ENCODE measurements around the gene GHR. TPM values are rescaled to one million over a fixed set of nuclear protein-coding genes. Genes with fewer than 3 reads are reported as not detected.
A peak's percentile ranks its signal among the peaks of the same experiment; 100 is the strongest.

Gene GHR
- total and polyA plus RNA-seq, 4 experiments from 2014 or later = not detected

DNA sequence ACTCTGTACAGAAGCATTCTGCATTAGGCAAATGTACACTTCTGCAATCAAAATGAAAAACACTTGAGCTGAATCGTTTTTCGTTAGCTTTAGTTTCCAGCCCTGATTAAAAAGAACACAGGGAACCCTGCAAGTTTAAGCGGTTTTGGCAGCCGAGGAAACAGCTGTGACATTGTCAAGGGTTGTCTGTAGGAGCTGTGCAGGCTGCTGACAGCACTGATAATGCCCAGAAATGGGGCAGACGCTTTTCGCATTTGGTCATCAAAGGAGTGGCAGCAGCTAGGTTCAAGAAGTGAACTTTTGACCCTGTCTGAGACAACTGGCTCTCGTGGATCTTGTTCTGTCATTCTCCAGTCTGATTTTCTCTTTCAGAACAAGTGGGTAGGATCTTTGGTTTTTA is 167.8 kb downstream of the GHR start:
- DNase-seq = no peak
- H3K4me1 ChIP-seq (ENCODE audit: insufficient read depth, low read length) = no peaks in the 10 kb centered on the region
- Mint-ChIP-seq H3K27ac (peak overlapping the region in 1 of 7 donors; percentile 26), H3K9me3 (peaks cover 0 to 4% (median 0%) of the 10 kb centered on the region in 8 donors), H3K4me1 (peaks cover 0 to 1% (median under 1%) of the 10 kb centered on the region in 4 donors), H3K27me3 (peaks cover 6 to 18% of the 10 kb centered on the region in 2 donors), H3K4me3 (no peak overlapping the region), H3K36me3 (no peaks in the 10 kb centered on the region)
- CTCF ChIA-PET (ENCODE audit: partially characterized antibody) = interaction anchor here (0.7 to 2.0 kb wide), 3 partner anchors 7 to 16 kb away, joined by 3 to 5 read pairs (median 4); no protein-coding TSS in a partner anchor
- H3K36me3 ChIP-seq (ENCODE audit: insufficient read depth, low read length) = no peaks in the 10 kb centered on the region
- H3K4me3 ChIP-seq (ENCODE audit: low read length in 2 of 2) = no peak overlapping the region
- H3K27ac ChIP-seq (ENCODE audit: low read depth, low read length) = no peak overlapping the region
- POLR2A ChIA-PET (ENCODE audit: partially characterized antibody) = no interaction called here
- intact Hi-C loops (cut with micrococcal nuclease) = no loop called here
- no peaks in the 10 kb centered on the region for H3K9me3 ChIP-seq (ENCODE audit: control insufficient read depth in 1 of 2, low read length in 2 of 2)
- no peaks in the 10 kb centered on the region for H3K27me3 ChIP-seq (ENCODE audit: insufficient read depth, low read length)

DNA sequence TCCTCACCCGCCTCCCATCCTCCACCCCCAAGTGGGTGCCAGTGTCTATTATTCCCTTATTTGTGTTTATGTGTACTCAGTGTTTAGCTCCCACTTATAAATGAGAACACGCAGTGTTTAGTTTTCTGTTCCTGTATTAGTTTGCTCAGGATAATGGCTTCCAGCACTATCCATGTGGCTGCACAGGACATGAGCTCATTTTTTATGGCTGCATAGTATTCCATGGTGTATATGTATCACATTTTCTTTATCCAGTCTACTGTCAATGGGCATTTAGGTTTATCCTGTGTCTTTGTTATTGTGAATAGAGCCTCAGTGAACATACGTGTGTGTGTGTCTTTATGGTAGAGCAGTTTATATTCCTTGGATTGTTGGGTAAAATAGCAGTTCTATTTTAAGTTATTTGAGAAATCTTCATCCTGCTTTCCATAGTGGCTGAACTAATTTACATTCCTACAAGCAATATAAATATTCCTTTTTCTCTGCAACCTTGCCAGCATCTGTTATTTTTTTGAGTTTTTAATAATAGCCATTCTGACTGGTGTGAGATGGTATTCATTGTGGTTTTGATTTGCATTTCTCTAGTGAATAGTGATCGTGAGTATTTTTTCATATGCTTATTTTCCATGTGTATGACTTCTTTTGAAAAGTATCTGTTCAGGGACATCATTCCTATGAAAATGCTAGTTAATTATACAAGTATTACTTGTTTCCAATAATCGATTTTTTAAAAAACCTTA is 169.3 kb downstream of the GHR start:
- Mint-ChIP-seq H3K27me3 (peaks cover 4 to 18% of the 10 kb centered on the region in 2 donors), H3K9me3 (peaks cover 0 to 4% (median 0%) of the 10 kb centered on the region in 8 donors), H3K36me3 (no peaks in the 10 kb centered on the region), H3K4me3 (no peak overlapping the region), H3K4me1 (peaks cover 0 to 1% (median under 1%) of the 10 kb centered on the region in 4 donors), H3K27ac (no peak overlapping the region)
- no peak for DNase-seq
- H3K4me3 ChIP-seq (ENCODE audit: low read length in 2 of 2) = no peak overlapping the region
- intact Hi-C loops (cut with micrococcal nuclease) = no loop called here
- H3K9me3 ChIP-seq (ENCODE audit: control insufficient read depth in 1 of 2, low read length in 2 of 2) = no peaks in the 10 kb centered on the region
- CTCF ChIA-PET (ENCODE audit: partially characterized antibody) = interaction anchor here (1.4 to 2.0 kb wide), 2 partner anchors 9 to 10 kb away, joined by 3 to 5 read pairs; no protein-coding TSS in a partner anchor
- no peak overlapping the region for H3K27ac ChIP-seq (ENCODE audit: low read depth, low read length)
- POLR2A ChIA-PET (ENCODE audit: partially characterized antibody) = no interaction called here
- H3K27me3 ChIP-seq (ENCODE audit: insufficient read depth, low read length) = no peaks in the 10 kb centered on the region
- no peaks in the 10 kb centered on the region for H3K36me3 ChIP-seq (ENCODE audit: insufficient read depth, low read length)
- no peaks in the 10 kb centered on the region for H3K4me1 ChIP-seq (ENCODE audit: insufficient read depth, low read length)

DNA sequence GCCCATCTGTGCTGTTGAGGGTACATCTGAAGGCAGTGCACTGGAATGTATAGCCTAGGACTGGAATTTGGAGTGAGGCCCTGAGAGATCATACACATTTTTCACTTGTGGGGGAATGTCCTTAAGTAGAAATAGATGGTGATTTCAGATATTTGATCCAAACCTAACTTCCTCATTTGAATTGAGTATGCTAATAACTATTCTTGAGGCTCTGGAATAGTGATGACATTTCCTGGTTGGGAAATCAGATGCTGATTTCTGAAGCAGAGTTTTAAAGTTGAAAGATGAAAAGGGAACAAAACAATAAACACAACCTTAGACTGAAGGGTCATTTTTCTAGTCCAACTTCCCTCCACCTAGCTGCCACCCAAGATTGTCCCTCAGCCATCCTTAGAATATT is 170.4 kb downstream of the GHR start:
- no peak for DNase-seq
- peaks cover 0 to 1% (median under 1%) of the 10 kb centered on the region in 4 donors for H3K4me1 Mint-ChIP-seq
- no peak overlapping the region for H3K4me3 Mint-ChIP-seq

DNA sequence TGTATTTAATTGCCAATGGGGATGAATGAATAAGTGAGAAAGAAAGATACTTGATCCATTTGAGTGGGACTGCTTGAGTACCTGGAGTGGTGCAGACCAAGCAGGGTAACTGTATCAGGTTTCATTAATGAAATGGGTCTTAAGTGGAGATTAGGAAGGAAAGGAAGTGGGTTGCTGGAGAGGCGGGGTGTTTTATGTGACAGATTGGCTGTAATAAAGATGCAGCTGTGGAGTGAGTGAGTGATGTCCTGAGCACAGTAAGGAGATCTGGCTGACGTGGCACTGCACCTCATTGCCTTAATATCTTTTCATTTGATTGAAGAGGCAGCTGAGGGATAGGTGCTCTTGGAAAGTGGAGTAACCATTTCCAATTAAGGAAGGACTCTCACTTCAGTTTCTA is 172.4 kb downstream of the GHR start:
- Histone ChIP-seq H3K4me3 (ENCODE audit: low read length in 2 of 2) (no peak overlapping the region), H3K27ac (ENCODE audit: low read depth, low read length) (no peak overlapping the region), H3K27me3 (ENCODE audit: insufficient read depth, low read length) (no peaks in the 10 kb centered on the region), H3K36me3 (ENCODE audit: insufficient read depth, low read length) (no peaks in the 10 kb centered on the region), H3K9me3 (ENCODE audit: control insufficient read depth in 1 of 2, low read length in 2 of 2) (no peaks in the 10 kb centered on the region), H3K4me1 (ENCODE audit: insufficient read depth, low read length) (no peaks in the 10 kb centered on the region)
- H3K36me3 Mint-ChIP-seq = no peaks in the 10 kb centered on the region
- POLR2A ChIA-PET (ENCODE audit: partially characterized antibody) = no interaction called here
- peaks cover 0 to 1% (median under 1%) of the 10 kb centered on the region in 4 donors for H3K4me1 Mint-ChIP-seq
- H3K27ac Mint-ChIP-seq = no peak overlapping the region
- CTCF ChIA-PET (ENCODE audit: partially characterized antibody) = interaction anchor here (3.8 kb wide), 1 partner anchor 12 kb away, joined by 28 read pairs; no protein-coding TSS in a partner anchor
- H3K9me3 Mint-ChIP-seq = peaks cover 0 to 4% (median 0%) of the 10 kb centered on the region in 8 donors
- intact Hi-C loops (cut with micrococcal nuclease) = no loop called here
- H3K4me3 Mint-ChIP-seq = no peak overlapping the region
- DNase-seq = no peak
- H3K27me3 Mint-ChIP-seq = peaks cover 2 to 10% of the 10 kb centered on the region in 2 donors

More for the DNA sequence above, 170.4 kb downstream of the GHR start:
- no peak overlapping the region for H3K27ac Mint-ChIP-seq
- H3K27me3 Mint-ChIP-seq = peaks cover 4 to 15% of the 10 kb centered on the region in 2 donors
- no peaks in the 10 kb centered on the region for H3K36me3 ChIP-seq (ENCODE audit: insufficient read depth, low read length)
- no peaks in the 10 kb centered on the region for H3K4me1 ChIP-seq (ENCODE audit: insufficient read depth, low read length)
- H3K27me3 ChIP-seq (ENCODE audit: insufficient read depth, low read length) = no peaks in the 10 kb centered on the region
- POLR2A ChIA-PET (ENCODE audit: partially characterized antibody) = no interaction called here
- H3K9me3 Mint-ChIP-seq = peaks cover 0 to 4% (median 0%) of the 10 kb centered on the region in 8 donors
- CTCF ChIA-PET (ENCODE audit: partially characterized antibody) = interaction anchor here (3.8 kb wide), 1 partner anchor 10 kb away, joined by 28 read pairs; no protein-coding TSS in a partner anchor
- no peaks in the 10 kb centered on the region for H3K9me3 ChIP-seq (ENCODE audit: control insufficient read depth in 1 of 2, low read length in 2 of 2)
- intact Hi-C loops (cut with micrococcal nuclease) = no loop called here
- H3K27ac ChIP-seq (ENCODE audit: low read depth, low read length) = no peak overlapping the region
- H3K4me3 ChIP-seq (ENCODE audit: low read length in 2 of 2) = no peak overlapping the region
- H3K36me3 Mint-ChIP-seq = no peaks in the 10 kb centered on the region

DNA sequence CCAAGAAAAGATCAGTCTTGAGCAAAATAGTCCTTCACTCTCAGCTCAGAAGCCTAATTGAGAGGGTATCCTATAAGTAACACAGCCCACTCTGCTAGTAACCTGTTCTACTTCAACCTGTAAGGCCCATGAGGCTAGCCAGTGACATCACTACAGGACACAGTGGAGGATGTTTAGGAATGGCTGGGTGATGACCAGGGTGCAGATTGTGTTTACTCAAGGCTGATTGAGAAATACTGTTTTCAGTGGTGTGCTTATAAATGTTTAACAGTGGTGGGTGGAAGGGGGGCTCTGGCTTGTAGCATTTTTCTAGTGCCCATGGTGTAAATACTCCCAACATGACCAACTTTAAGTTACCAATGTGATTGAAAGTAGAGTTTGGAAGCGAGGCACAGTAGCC is 173.6 kb downstream of the GHR start:
- POLR2A ChIA-PET (ENCODE audit: partially characterized antibody) = no interaction called here

DNA sequence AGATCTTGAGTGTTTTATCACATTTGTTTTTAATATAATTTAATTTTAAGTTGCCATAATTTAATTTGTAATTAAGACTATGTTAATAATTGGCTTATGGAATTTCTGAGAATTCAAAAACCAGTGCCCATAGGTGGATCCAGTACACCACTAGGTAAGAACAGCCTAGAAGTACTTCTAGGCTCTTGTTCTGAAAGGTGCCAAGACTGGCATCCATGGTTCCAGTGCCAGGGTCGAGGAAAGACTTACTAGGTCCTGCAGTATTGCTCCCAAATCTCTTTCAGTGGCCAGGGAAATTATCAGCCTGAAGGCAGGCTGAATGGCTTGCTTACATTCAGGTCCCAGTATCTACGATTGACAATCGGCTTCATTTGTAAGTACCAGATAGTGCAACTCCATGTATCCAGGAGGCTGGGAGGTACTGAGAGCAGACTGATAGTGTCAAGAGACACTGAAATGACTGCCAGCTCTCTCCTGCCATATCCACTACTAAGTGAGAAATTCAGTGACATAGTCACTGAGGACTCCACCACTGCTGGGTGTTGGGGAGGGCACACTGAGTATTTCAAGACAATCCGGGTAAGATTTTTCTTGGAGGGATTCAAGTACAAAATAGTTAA is 174.2 kb downstream of the GHR start:
- H3K4me3 Mint-ChIP-seq = no peak overlapping the region
- Histone ChIP-seq H3K27me3 (ENCODE audit: insufficient read depth, low read length) (no peaks in the 10 kb centered on the region), H3K36me3 (ENCODE audit: insufficient read depth, low read length) (no peaks in the 10 kb centered on the region), H3K4me1 (ENCODE audit: insufficient read depth, low read length) (no peaks in the 10 kb centered on the region), H3K9me3 (ENCODE audit: control insufficient read depth in 1 of 2, low read length in 2 of 2) (no peaks in the 10 kb centered on the region), H3K4me3 (ENCODE audit: low read length in 2 of 2) (no peak overlapping the region), H3K27ac (ENCODE audit: low read depth, low read length) (no peak overlapping the region)
- H3K27ac Mint-ChIP-seq = no peak overlapping the region
- H3K27me3 Mint-ChIP-seq = peaks cover under 1 to 1% of the 10 kb centered on the region in 2 donors
- POLR2A ChIA-PET (ENCODE audit: partially characterized antibody) = no interaction called here
- CTCF ChIA-PET (ENCODE audit: partially characterized antibody) = no interaction called here
- no peaks in the 10 kb centered on the region for H3K36me3 Mint-ChIP-seq
- peaks cover 0 to 1% (median 0%) of the 10 kb centered on the region in 4 donors for H3K4me1 Mint-ChIP-seq
- no peak for DNase-seq
- peaks cover 0 to 2% (median 0%) of the 10 kb centered on the region in 8 donors for H3K9me3 Mint-ChIP-seq
- intact Hi-C loops (cut with micrococcal nuclease) = no loop called here

More for the DNA sequence above, 173.6 kb downstream of the GHR start:
- H3K4me3 ChIP-seq (ENCODE audit: low read length in 2 of 2) = no peak overlapping the region
- no peaks in the 10 kb centered on the region for H3K27me3 ChIP-seq (ENCODE audit: insufficient read depth, low read length)
- DNase-seq = no peak
- H3K27ac Mint-ChIP-seq = no peak overlapping the region
- H3K27ac ChIP-seq (ENCODE audit: low read depth, low read length) = no peak overlapping the region
- H3K27me3 Mint-ChIP-seq = peaks cover 2 to 5% of the 10 kb centered on the region in 2 donors
- no peaks in the 10 kb centered on the region for H3K36me3 Mint-ChIP-seq
- H3K36me3 ChIP-seq (ENCODE audit: insufficient read depth, low read length) = no peaks in the 10 kb centered on the region
- no peaks in the 10 kb centered on the region for H3K4me1 ChIP-seq (ENCODE audit: insufficient read depth, low read length)
- no peak overlapping the region for H3K4me3 Mint-ChIP-seq
- H3K4me1 Mint-ChIP-seq = peaks cover 0 to 1% (median 0%) of the 10 kb centered on the region in 4 donors
- peaks cover 0 to 4% (median 0%) of the 10 kb centered on the region in 8 donors for H3K9me3 Mint-ChIP-seq
- intact Hi-C loops (cut with micrococcal nuclease) = no loop called here
- CTCF ChIA-PET (ENCODE audit: partially characterized antibody) = interaction anchor here (3.8 kb wide), 1 partner anchor 13 kb away, joined by 28 read pairs; no protein-coding TSS in a partner anchor
- H3K9me3 ChIP-seq (ENCODE audit: control insufficient read depth in 1 of 2, low read length in 2 of 2) = no peaks in the 10 kb centered on the region

DNA sequence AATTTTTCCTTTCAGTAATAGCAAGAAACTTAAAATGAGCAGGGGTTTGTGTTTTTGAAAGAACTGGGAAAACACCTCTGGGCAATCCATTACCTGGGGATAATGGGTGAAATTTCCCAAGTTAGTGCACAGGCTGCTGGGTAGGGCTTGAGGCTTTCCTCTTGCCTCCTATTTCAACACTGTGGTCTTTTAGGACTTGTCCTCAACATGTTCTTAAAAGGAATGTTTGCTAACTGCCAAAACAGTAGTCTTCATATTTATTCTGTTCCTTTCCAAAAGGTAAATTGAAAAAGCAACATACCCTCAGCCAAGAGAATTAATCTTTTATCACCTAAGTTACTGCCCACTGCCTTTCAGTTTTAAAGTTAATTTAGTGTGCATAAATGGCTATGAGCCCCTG is 175.1 kb downstream of the GHR start:
- intact Hi-C loops (cut with micrococcal nuclease) = no loop called here
- Mint-ChIP-seq H3K36me3 (no peaks in the 10 kb centered on the region), H3K27me3 (no peaks in the 10 kb centered on the region), H3K9me3 (peaks cover 0 to 1% (median 0%) of the 10 kb centered on the region in 8 donors), H3K4me3 (no peak overlapping the region), H3K4me1 (peaks cover 0 to 1% (median 0%) of the 10 kb centered on the region in 4 donors), H3K27ac (no peak overlapping the region)
- CTCF ChIA-PET (ENCODE audit: partially characterized antibody) = no interaction called here
- no peaks in the 10 kb centered on the region for H3K36me3 ChIP-seq (ENCODE audit: insufficient read depth, low read length)
- H3K27ac ChIP-seq (ENCODE audit: low read depth, low read length) = no peak overlapping the region
- H3K4me3 ChIP-seq (ENCODE audit: low read length in 2 of 2) = no peak overlapping the region
- no peaks in the 10 kb centered on the region for H3K4me1 ChIP-seq (ENCODE audit: insufficient read depth, low read length)
- no peaks in the 10 kb centered on the region for H3K9me3 ChIP-seq (ENCODE audit: control insufficient read depth in 1 of 2, low read length in 2 of 2)
- POLR2A ChIA-PET (ENCODE audit: partially characterized antibody) = no interaction called here
- no peak for DNase-seq
- no peaks in the 10 kb centered on the region for H3K27me3 ChIP-seq (ENCODE audit: insufficient read depth, low read length)

Measured in CD4-positive, alpha-beta memory T cell (primary cell).